IPS DF 6.9 (cell line): ENCODE measurements around the gene SERPINA9.

Source experiments
- DNase-seq: peaks from one replicate; pipeline ENCODE4 v3.0.0-alpha.2; 2013; ENCODE audit warnings: low read depth, low spot score
- H3K27ac ChIP-seq: one replicate; pipeline ENCODE4 v1.5.1; 2013; ENCODE audit warnings: low read length, control low read depth
- H3K27me3 ChIP-seq: 2 replicates; pipeline ENCODE4 v1.6.1; 2013; ENCODE audit warnings: mild to moderate bottlenecking, low read length; ENCODE audit not compliant: control insufficient read depth, insufficient read depth
- H3K36me3 ChIP-seq: 2 replicates; pipeline ENCODE4 v1.6.1; 2013; ENCODE audit warnings: low read length; ENCODE audit not compliant: control insufficient read depth, insufficient read depth
- H3K4me1 ChIP-seq: 2 replicates; pipeline ENCODE4 v1.6.1; 2013; ENCODE audit warnings: low read length; ENCODE audit not compliant: control insufficient read depth, insufficient read depth
- H3K4me3 ChIP-seq: 2 replicates; pipeline ENCODE4 v1.5.1; 2013; ENCODE audit warnings: mild to moderate bottlenecking, low read length
- H3K9me3 ChIP-seq: 2 replicates; pipeline ENCODE4 v1.6.1; 2013; ENCODE audit warnings: low read length, inconsistent platforms; ENCODE audit not compliant: control insufficient read depth, insufficient read depth
- WGBS: extraction: QIAGEN DNeasy Blood & Tissue Kit; methylation state at CpG from one replicate; pipeline ENCODE4 v1.1.7; 2013; ENCODE audit warnings: mixed read lengths, missing lambda C conversion rate; ENCODE audit not compliant: insufficient read length, insufficient coverage; 5-methylcytosine and 5-hydroxymethylcytosine counted together

The SERPINA9 gene

DNA sequence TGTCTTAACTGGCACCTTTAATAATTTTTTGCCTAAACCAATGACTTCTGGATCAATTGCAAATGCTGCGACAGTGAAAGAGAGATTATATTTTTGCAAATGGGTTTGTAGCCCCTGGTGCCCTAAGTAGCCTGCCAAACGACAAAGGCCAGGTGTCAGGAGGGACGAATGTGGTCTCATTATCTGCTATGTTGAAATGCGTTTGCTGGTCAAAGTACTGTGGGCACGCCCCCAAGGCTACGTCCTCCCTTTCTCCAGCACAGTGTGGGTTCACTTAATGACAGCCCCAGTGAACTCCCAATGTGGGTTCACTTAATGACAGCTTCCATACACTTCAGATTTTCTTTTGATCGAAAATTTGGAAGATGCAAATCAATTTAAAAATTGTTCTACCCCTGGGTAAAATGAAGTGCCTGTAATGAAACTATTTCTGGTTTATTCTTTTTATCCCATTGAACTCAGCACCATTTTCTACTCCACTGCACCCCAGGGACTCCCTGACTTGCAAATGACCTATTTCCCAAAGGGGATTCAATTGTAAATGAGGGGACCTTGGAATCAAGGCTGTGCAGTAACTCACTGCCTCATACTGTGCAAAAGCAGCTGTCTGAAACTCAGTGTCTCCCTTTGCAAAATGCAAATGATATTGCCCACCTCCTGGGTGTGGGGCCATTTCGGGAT, 24.8 kb downstream of the SERPINA9 start:
- H3K27ac ChIP-seq: no peak overlapping the region
- WGBS: no CpG with 5 or more reads among the region's 8 CpGs
- no peak overlapping the region for H3K4me3 ChIP-seq

GRCh38 chr14:94450722-94451090, 25.3 kb downstream of the SERPINA9 start:
- H3K9me3 ChIP-seq: no peaks in the 10 kb centered on the region
- H3K27ac ChIP-seq: no peak overlapping the region
- no peak for DNase-seq
- no CpG with 5 or more reads among the region's 3 CpGs for WGBS
- H3K4me3 ChIP-seq: no peak overlapping the region
- H3K27me3 ChIP-seq: no peaks in the 10 kb centered on the region
- peaks cover 10% of the 10 kb centered on the region; the same call in 1 of the 2 replicates for H3K4me1 ChIP-seq
- H3K36me3 ChIP-seq: no peaks in the 10 kb centered on the region

More for the DNA sequence above, 24.8 kb downstream of the SERPINA9 start:
- no peak for DNase-seq
- H3K36me3 ChIP-seq: no peaks in the 10 kb centered on the region
- peaks cover 10% of the 10 kb centered on the region; the same call in 1 of the 2 replicates for H3K4me1 ChIP-seq
- no peaks in the 10 kb centered on the region for H3K27me3 ChIP-seq
- no peaks in the 10 kb centered on the region for H3K9me3 ChIP-seq

DNA sequence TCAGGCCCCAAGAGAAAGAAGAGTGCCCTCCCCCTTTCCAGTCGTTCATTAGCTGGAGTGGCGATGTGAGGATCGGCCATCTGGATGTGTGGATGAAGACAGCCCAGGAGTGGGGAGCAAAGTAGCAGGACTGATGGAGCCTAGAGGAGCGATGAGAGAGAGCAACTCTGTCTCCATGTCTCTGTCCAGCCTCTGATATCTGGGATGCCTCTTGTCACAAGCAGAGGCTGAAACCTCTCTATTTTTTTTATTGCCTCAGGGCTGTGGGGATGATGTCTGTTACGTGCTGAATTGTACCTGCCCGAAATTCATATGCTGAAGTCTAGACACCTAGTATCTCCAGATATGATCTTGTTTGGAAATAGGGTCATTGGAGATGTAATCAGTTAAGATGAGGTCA, 26.1 kb downstream of the SERPINA9 start:
- no peaks in the 10 kb centered on the region for H3K27me3 ChIP-seq
- H3K4me1 ChIP-seq: peaks cover 10% of the 10 kb centered on the region; the same call in 1 of the 2 replicates
- no peak overlapping the region for H3K27ac ChIP-seq
- H3K9me3 ChIP-seq: no peaks in the 10 kb centered on the region
- H3K4me3 ChIP-seq: no peak overlapping the region
- no peaks in the 10 kb centered on the region for H3K36me3 ChIP-seq
- WGBS: no CpG with 5 or more reads among the region's 6 CpGs
- DNase-seq: no peak

DNA sequence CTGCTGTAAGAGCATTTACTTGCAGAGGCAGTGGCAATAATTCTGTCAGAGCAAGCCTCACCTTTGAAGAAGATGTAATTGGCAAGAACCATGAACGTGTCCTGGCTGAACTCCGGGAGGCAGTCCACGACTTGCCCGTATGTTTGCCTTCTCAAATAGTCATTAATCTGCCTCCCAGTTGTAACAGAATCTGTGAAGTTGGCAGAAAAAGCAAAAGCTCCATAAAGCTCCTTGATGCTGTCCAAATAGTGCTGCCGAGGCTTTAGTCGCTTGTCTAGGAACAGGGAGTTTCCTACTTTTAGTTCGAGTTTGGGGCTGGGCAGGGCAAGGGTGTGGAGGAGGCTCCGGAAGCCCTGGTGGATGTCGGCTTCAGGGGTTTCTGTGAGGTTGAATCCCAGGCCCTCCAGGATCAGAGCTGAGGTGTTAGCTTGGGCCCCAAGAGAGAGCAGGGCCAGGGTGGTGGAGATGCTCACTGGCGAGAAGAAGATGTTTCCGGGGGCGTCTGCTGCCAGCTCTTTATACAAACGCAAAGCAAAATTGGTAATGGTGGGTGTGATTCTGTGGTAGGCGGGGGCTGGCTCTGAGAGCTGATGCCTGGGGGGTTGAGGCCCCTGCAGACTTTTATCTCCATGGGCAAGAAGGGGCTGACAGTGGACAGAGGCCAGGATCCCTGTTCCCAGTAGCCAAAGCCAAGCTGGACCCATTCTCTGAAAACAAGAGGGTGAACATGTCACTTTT, 27.8 kb downstream of the SERPINA9 start:
- Histone ChIP-seq H3K36me3 (no peaks in the 10 kb centered on the region), H3K27me3 (no peaks in the 10 kb centered on the region), H3K4me1 (peaks cover 10% of the 10 kb centered on the region; the same call in 1 of the 2 replicates), H3K27ac (no peak overlapping the region), H3K9me3 (no peaks in the 10 kb centered on the region), H3K4me3 (no peak overlapping the region)
- WGBS: no CpG with 5 or more reads among the region's 14 CpGs
- DNase-seq: no peak

DNA sequence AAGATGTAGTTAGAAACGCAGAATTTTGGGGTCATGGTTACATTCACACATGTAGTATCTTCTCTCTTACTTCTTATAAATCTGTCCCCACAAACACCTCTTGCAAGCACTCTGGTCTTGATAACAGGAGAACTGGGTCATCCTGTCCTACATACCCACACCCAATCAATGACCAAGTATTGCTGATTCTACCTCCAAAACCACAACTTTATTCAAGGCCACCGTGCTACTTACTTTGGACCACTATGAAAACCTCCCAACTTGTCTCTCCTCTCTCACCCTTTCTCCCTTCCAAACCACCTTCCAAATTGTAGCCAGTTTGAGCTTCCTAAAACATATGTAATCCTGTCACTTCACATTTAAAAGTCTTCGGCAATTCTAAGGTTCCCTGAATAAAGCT, 28.8 kb downstream of the SERPINA9 start:
- Histone ChIP-seq H3K27me3 (no peaks in the 10 kb centered on the region), H3K36me3 (no peaks in the 10 kb centered on the region), H3K27ac (no peak overlapping the region), H3K4me3 (no peak overlapping the region), H3K4me1 (peaks cover 6% of the 10 kb centered on the region; the same call in 1 of the 2 replicates), H3K9me3 (no peaks in the 10 kb centered on the region)
- no CpG with 5 or more reads among the region's 3 CpGs for WGBS
- no peak for DNase-seq

GRCh38 chr14:94446126-94446525, 29.9 kb downstream of the SERPINA9 start:
- Histone ChIP-seq H3K36me3 (no peaks in the 10 kb centered on the region), H3K4me1 (peaks cover 3% of the 10 kb centered on the region; the same call in 1 of the 2 replicates), H3K4me3 (no peak overlapping the region), H3K27ac (no peak overlapping the region), H3K27me3 (no peaks in the 10 kb centered on the region), H3K9me3 (no peaks in the 10 kb centered on the region)
- DNase-seq: no peak
- no CpG with 5 or more reads among the region's 4 CpGs for WGBS

DNA sequence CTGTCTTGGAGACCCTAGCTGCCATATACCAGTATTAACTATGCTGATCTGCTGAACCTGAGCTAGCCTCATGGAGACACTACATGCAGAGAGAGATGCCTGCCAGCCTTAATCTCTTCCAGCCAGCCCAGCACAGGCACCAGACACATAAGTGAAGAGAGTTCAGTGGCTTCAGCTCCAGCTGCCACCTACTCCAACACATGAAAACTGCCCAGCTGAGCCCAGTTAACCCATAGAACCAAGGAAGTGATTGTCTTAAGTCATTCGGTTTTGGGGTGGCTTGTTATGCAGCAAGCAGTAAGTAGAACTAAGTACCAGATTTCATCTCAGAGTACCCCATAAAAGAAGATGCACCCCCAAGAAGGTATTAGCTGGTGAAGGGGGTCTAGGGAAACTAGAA, 31.0 kb downstream of the SERPINA9 start:
- Histone ChIP-seq H3K4me3 (no peak overlapping the region), H3K36me3 (no peaks in the 10 kb centered on the region), H3K9me3 (no peaks in the 10 kb centered on the region), H3K4me1 (no peaks in the 10 kb centered on the region), H3K27me3 (no peaks in the 10 kb centered on the region), H3K27ac (no peak overlapping the region)
- DNase-seq: no peak
- no CpG with 5 or more reads among the region's 1 CpG for WGBS

- no CpG with 5 or more reads among the region's 12 CpGs for WGBS
- no peak for DNase-seq
- Histone ChIP-seq H3K36me3 (no peaks in the 10 kb centered on the region), H3K9me3 (no peaks in the 10 kb centered on the region), H3K27ac (no peak overlapping the region), H3K4me1 (no peaks in the 10 kb centered on the region), H3K27me3 (no peaks in the 10 kb centered on the region), H3K4me3 (no peak overlapping the region)
These were observed 34.3 kb downstream of the SERPINA9 start for GRCh38 chr14:94441531-94442205.

- H3K36me3 ChIP-seq: no peaks in the 10 kb centered on the region
- H3K4me3 ChIP-seq: no peak overlapping the region
- no peaks in the 10 kb centered on the region for H3K9me3 ChIP-seq
- no peak for DNase-seq
- H3K27ac ChIP-seq: no peak overlapping the region
- H3K27me3 ChIP-seq: no peaks in the 10 kb centered on the region
- WGBS: no CpG with 5 or more reads among the region's 4 CpGs
- H3K4me1 ChIP-seq: no peaks in the 10 kb centered on the region
These were observed 34.9 kb downstream of the SERPINA9 start for GRCh38 chr14:94441130-94441529.

DNA sequence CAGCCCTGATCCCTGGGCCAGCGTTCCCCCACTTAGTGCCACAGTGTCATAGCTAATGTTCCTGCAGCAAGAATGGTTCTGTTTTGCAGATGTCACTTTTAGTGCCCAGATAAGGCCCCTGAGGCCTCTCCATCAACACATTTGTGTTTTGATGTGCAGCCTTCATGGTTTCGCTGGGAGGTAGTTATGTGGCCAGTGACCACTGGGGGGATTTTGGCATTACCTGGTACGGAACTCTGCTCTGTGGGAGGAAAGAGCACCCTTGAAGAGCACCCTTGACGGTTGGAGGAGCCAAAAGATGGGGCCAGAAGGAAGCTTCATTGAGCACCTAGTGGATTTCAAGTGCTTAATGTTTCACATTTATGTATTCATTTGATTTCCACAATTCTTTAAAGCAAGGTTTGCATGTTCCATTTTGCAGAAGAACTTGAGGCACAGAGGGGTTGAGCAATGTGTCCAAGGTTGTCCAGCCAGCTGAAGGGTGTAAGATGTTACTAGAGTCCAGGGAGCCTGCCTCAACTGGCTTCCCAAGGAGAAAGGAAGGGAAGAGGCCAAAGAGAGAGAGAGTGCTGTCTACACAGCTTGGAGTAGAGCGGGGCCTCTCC, 36.4 kb downstream of the SERPINA9 start:
- no peaks in the 10 kb centered on the region for H3K4me1 ChIP-seq
- WGBS: no CpG with 5 or more reads among the region's 5 CpGs
- no peak overlapping the region for H3K4me3 ChIP-seq

More for the DNA sequence above, 36.4 kb downstream of the SERPINA9 start:
- Histone ChIP-seq H3K27ac (no peak overlapping the region), H3K27me3 (no peaks in the 10 kb centered on the region), H3K9me3 (no peaks in the 10 kb centered on the region), H3K36me3 (no peaks in the 10 kb centered on the region)
- DNase-seq: no peak
